Mesenteric fat pad (tissue), 1 donor: ENCODE measurements around the gene CGNL1. TPM values are rescaled to one million over a fixed set of nuclear protein-coding genes. Genes with fewer than 3 reads are reported as not detected.

Experiments
- DNase-seq: peaks from one replicate; pipeline ENCODE4 v3.0.0-alpha.2; 2020; ENCODE audit warnings: low spot score
- total RNA-seq: library from RNA; stranded (reverse); fragmentation: NEBNext Ultra II Directional; extraction: Animal tissue kit (Norgen Biotek cat#: 25700); gene quantifications from one replicate; pipeline ENCODE4 v1.2.1, GENCODE V29; 2021
- donor health status: DM: yes; HTN: yes; CAD: no.

CGNL1 gene
- total RNA-seq, 1 donor from 2014 or later, result 2.4 TPM

- peak; percentile 37 for DNase-seq
Measured at GRCh38 chr15:57353317-57353804, 22.9 kb upstream of the CGNL1 start.

GRCh38 chr15:57354436-57355123 lies 21.7 kb upstream of the CGNL1 start:
- DNase-seq, result peak; percentile 22

- peak; percentile 78 for DNase-seq
Measured at GRCh38 chr15:57355259-57355658, 21.0 kb upstream of the CGNL1 start.

- no peak for DNase-seq
Measured at GRCh38 chr15:57356178-57356577, 20.1 kb upstream of the CGNL1 start.

- no peak for DNase-seq
Measured at GRCh38 chr15:57356636-57357035, 19.7 kb upstream of the CGNL1 start.

- DNase-seq, result peak; percentile 16
Measured at GRCh38 chr15:57357799-57358198, 18.5 kb upstream of the CGNL1 start.

- DNase-seq, result no peak
Measured at GRCh38 chr15:57358571-57358970, 17.7 kb upstream of the CGNL1 start.

GRCh38 chr15:57363661-57364060 lies 12.6 kb upstream of the CGNL1 start:
- no peak for DNase-seq

- DNase-seq, result peak; percentile 53
Measured at GRCh38 chr15:57364282-57365007, 11.9 kb upstream of the CGNL1 start.

- DNase-seq, result peak; percentile 51
Measured at GRCh38 chr15:57367556-57367955, 8.7 kb upstream of the CGNL1 start.

GRCh38 chr15:57370929-57371328 lies 5.4 kb upstream of the CGNL1 start:
- no peak for DNase-seq

- DNase-seq, result no peak
Measured at GRCh38 chr15:57373251-57373881, 2.9 kb upstream of the CGNL1 start.

GRCh38 chr15:57373882-57374276 lies 2.4 kb upstream of the CGNL1 start:
- DNase-seq, result no peak

GRCh38 chr15:57376696-57377477 lies 582 bp downstream of the CGNL1 start:
- no peak for DNase-seq

- DNase-seq, result no peak
Measured at GRCh38 chr15:57377478-57377847, 1.2 kb downstream of the CGNL1 start.

- DNase-seq, result no peak
Measured at GRCh38 chr15:57379487-57379886, 3.2 kb downstream of the CGNL1 start.

- DNase-seq, result no peak
Measured at GRCh38 chr15:57380854-57381253, 4.5 kb downstream of the CGNL1 start.

- DNase-seq, result no peak
Measured at GRCh38 chr15:57382215-57382614, 5.9 kb downstream of the CGNL1 start.

- DNase-seq, result no peak
Measured at GRCh38 chr15:57382969-57383368, 6.7 kb downstream of the CGNL1 start.

- no peak for DNase-seq
Measured at GRCh38 chr15:57384024-57384423, 7.7 kb downstream of the CGNL1 start.

GRCh38 chr15:57384816-57385215 lies 8.5 kb downstream of the CGNL1 start:
- no peak for DNase-seq
